HFF-Myc (cell line): ENCODE results near the gene ADISSP.
A peak's percentile ranks its signal among the peaks of the same experiment; 100 is the strongest.

ENCODE experiments used
- DNase-seq: peaks from one replicate; pipeline ENCODE4 v3.0.0-alpha.2; 2011; ENCODE audit warnings: low read depth; ENCODE audit errors: extremely low read depth
- H3K4me3 ChIP-seq: replicated peaks from 2 replicates; pipeline ENCODE4 v1.5.1; 2011; ENCODE audit warnings: low read depth, mild to moderate bottlenecking, control low read depth, low read length
- TF ChIP-seq, protein P1 (sequence below): IDR thresholded peaks from 2 replicates; pipeline ENCODE4 v1.5.1; 2012; ENCODE audit warnings: mild to moderate bottlenecking, low read depth, low read length, control low read depth; ENCODE audit errors: missing control alignments

ADISSP gene

DNA sequence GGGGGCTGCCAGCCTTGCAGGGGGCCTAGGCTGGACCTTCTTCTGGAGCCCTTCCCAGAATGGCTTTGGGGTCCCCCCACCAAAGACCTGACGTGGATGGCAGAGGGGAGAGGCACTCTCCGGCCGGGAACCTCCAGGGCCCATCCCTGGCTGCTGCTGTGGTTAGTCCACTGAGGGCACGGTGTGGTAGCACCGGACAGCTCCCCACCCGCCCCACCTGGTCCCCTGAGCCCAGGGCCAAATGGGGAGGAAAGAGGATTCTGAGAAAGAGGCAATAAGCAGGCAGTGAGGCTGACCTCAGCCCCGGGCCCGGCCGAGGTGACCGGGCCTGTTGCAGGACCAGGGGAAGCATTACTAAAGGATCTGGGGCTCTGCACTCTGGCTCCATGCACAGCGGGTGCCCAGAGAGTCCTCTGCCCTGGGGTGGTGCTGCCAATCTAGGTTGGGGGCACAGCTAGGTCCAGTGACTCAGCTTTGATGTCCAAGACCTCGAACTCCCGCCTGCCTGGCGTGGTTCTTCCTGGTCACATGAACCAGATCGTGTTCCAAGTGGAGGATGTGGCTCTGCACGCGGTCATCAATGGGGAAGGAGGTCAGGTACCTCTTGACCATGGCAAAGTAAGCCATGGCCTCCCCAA is 16.8 kb upstream of the ADISSP start:
- TF ChIP-seq, protein P1, sequence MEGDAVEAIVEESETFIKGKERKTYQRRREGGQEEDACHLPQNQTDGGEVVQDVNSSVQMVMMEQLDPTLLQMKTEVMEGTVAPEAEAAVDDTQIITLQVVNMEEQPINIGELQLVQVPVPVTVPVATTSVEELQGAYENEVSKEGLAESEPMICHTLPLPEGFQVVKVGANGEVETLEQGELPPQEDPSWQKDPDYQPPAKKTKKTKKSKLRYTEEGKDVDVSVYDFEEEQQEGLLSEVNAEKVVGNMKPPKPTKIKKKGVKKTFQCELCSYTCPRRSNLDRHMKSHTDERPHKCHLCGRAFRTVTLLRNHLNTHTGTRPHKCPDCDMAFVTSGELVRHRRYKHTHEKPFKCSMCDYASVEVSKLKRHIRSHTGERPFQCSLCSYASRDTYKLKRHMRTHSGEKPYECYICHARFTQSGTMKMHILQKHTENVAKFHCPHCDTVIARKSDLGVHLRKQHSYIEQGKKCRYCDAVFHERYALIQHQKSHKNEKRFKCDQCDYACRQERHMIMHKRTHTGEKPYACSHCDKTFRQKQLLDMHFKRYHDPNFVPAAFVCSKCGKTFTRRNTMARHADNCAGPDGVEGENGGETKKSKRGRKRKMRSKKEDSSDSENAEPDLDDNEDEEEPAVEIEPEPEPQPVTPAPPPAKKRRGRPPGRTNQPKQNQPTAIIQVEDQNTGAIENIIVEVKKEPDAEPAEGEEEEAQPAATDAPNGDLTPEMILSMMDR = no peak
- H3K4me3 ChIP-seq = peak overlapping the region; percentile 72
- no peak for DNase-seq

DNA sequence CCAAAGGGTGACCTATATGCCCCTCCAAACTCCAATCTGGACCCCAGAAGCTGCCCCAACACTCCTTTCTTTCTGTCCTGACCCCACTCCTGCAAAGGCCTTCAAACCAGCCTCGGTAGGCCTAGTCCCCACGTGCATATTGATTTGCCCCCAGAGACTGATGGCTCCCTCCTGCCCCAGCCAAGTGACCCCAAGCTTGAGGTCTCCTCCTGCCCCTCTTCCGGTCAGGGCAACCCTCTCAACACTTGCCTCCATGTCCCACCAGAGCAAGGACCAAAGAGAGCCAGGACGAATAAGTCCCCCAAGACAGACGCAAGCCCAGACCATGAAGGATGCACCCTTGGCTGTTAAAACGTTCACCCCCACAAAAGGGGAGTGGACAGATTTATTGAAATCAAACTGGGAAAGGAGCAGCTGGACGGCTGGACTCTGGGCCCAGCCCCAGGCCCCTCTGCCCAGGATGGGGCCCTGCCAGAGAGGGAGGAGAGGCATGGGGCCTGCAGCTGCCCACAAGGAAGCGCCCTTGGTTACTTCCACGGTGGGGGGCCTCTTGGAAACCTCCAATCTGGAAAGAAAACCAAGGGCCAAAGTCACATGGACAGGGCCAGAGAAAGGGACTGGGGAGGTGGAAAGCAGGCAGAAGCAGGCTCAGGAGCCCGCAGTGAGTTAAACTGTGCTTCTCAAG is 16.1 kb upstream of the ADISSP start:
- DNase-seq = no peak
- H3K4me3 ChIP-seq = peak overlapping the region; percentile 72
- TF ChIP-seq, protein P1 = no peak

DNA sequence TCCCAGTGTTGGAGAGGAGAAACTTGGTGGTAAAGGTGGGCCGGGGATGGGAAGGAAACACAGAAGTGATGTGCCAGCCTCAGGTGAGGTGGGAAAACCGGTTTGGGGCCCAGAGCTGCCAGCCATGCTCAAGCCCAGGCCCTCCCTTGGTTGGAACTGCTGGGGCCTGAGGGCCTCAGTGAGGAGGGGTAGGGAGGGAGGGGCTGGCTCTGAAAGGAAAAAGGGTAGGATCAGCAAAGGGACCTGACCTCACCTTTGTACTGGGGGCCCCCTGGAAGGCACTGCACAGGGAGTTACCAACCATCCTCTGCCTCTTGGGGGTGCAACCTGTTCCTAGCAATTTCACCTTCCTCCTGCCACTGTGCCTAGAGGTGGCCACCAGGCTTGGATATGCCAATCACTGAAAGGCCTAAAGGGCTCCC is 15.5 kb upstream of the ADISSP start:
- TF ChIP-seq, protein P1 = no peak
- peak overlapping the region; percentile 72 for H3K4me3 ChIP-seq
- no peak for DNase-seq

DNA sequence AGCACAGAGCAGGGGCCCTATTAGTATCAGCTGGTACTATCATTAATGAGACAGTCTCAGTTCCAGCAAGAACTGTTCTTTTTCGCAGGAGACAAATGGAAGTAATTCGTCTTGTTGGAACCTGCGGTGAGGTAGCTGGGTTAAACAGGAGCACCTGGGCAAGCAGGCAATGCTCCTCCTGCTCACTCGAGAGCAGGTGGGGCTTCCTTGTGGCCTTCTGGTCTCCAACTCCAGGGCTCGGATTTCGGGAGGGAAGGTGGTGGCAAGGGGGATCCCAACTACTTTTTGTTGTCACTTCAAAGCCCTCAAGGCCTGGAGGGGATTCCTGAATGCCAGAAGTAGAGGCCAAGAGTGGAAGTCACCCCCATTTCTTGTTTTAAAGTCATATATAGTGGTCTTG is 15.0 kb upstream of the ADISSP start:
- TF ChIP-seq, protein P1 = no peak
- H3K4me3 ChIP-seq = no peak overlapping the region
- DNase-seq = no peak

DNA sequence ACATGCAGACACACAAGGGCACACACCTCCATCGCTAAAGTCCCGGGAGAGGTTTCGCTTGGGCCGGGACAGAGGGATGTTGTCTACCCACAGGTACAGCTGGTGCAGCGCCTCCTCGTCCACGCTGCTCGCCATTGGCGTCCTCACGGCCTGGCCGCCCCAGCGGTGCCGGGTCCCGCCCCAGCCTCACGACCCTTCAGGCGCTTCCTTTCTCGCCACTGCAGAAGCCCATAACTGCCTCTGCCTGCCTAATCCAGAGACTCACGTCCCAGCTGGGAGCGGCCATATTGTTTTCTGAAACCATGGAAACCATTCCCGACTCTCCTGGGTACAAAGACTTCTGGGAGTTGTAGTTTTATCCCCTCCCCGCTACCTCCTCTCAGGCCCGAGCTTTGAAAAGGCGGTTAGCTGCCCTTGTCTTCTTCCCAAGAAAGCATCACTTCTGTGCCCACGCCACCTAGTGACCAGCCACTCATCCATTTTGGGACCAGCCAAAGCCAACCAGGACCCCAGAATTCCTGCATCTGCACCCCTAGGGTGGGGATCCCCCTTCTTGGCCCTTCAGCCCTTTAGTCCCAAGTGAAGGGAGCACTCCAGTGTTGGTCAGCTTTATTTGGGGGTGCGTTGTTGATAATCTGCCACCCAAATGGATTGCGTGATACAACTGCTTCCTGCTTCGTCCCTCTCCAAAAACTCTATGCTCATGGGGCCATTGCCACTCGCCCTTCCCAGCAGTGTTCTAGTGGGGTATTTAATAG is 13.8 kb upstream of the ADISSP start, which contains the start of gene SPEF1:
TSS of gene SPEF1 (minus strand) at position 296 of the 758 bp plus-strand sequence. CDS start at position 135, 161 bp downstream.
- H3K4me3 ChIP-seq = peak within 1 kb of the TSS; percentile 41
- peak; percentile 92 for DNase-seq
- TF ChIP-seq, protein P1 = peak; percentile 69

DNA sequence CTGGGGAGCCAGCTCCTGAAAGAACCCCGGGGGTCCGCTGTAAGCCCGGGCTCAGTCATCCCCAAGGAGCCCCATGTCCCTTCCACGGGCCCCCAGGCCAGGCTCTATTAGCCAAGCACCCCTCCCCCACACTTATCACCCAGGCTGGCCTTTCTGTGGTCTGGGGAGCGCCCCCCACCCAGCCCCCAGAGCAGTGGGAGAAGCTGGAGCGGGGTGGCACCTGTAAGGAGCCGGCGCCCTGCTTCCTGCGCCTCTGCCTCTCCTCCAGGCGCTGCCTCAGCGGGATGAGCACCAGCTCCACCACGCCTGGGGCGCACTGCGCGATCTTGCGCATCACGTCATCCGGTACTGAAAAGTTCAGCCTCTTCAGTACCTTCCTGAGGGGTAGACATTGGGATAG is 11.4 kb upstream of the ADISSP start:
- no peak for DNase-seq
- no peak overlapping the region for H3K4me3 ChIP-seq
- TF ChIP-seq, protein P1 = no peak
